Measurements from ENCODE around the gene FBRSL1.

- TF ChIP-seq POLR2A (IDR thresholded peaks at IDR 0.05; ENCODE audit: low read depth) (no peak), EP300 (IDR thresholded peaks at IDR 0.05) (no peak)
Observed at GRCh38 chr12:132507656-132508490, 17.9 kb downstream of the FBRSL1 start.

Data from esophagus muscularis mucosa (tissue), 2 donors.